PFSK-1 (cell line): ENCODE data around the gene HES2.

Experiments used
- FOXP2 ChIP-seq: optimal IDR thresholded peaks from 2 replicates; pipeline ENCODE3; 2011; ENCODE audit warnings: borderline replicate concordance, control low read depth, inconsistent platforms; ENCODE audit not compliant: insufficient read depth; ENCODE audit errors: extremely low read length, extremely low read depth
- POLR2AphosphoS5 ChIP-seq: IDR thresholded peaks from 2 replicates; pipeline ENCODE4 v1.6.1; 2012; ENCODE audit warnings: low read depth, mild to moderate bottlenecking, control low read depth, low read length, moderate library complexity
- REST ChIP-seq, 2 experiments: IDR thresholded peaks; 2 replicates each; pipeline versions ENCODE4 v1.6.1 to v1.8.0; 2011 to 2012; ENCODE audit warnings: low read depth in 2 of 2, low read length in 2 of 2, control low read depth in 1 of 2, inconsistent platforms in 1 of 2, mild to moderate bottlenecking in 1 of 2, moderate library complexity in 1 of 2; ENCODE audit not compliant: insufficient read depth in 1 of 2
- SIN3A ChIP-seq: IDR thresholded peaks from 2 replicates; pipeline ENCODE4 v1.6.1; 2012; ENCODE audit warnings: mild to moderate bottlenecking, low read length, moderate library complexity, borderline replicate concordance; ENCODE audit not compliant: insufficient read depth
- TAF1 ChIP-seq: IDR thresholded peaks from 2 replicates; pipeline ENCODE4 v1.6.1; 2012; ENCODE audit warnings: low read length, control low read depth, borderline replicate concordance; ENCODE audit not compliant: insufficient read depth

HES2 gene

GRCh38 chr1:6445062-6445763, 25.5 kb upstream of the HES2 start:
- TF ChIP-seq FOXP2 (no peak), TAF1 (no peak), REST (IDR thresholded peaks at IDR 0.05; ENCODE audit: insufficient read depth in 1 of 2, low read depth in 2 of 2, low read length in 2 of 2) (no peak), POLR2AphosphoS5 (no peak), SIN3A (no peak)

GRCh38 chr1:6444377-6444776, 24.7 kb upstream of the HES2 start:
- no peak for TF ChIP-seq TAF1
- no peak for TF ChIP-seq SIN3A
- no peak for TF ChIP-seq FOXP2
- no peak for TF ChIP-seq REST (IDR thresholded peaks at IDR 0.05; ENCODE audit: insufficient read depth in 1 of 2, low read depth in 2 of 2, low read length in 2 of 2)
- TF ChIP-seq POLR2AphosphoS5: no peak

- TF ChIP-seq REST (IDR thresholded peaks at IDR 0.05; ENCODE audit: insufficient read depth in 1 of 2, low read depth in 2 of 2, low read length in 2 of 2): no peak
- TF ChIP-seq TAF1: no peak
- TF ChIP-seq FOXP2: no peak
- no peak for TF ChIP-seq POLR2AphosphoS5
- no peak for TF ChIP-seq SIN3A
Measured at GRCh38 chr1:6443339-6444115, 23.8 kb upstream of the HES2 start.

GRCh38 chr1:6441586-6441985, 21.9 kb upstream of the HES2 start:
- TF ChIP-seq REST (IDR thresholded peaks at IDR 0.05; ENCODE audit: insufficient read depth in 1 of 2, low read depth in 2 of 2, low read length in 2 of 2) (no peak), FOXP2 (no peak), POLR2AphosphoS5 (no peak), SIN3A (no peak), TAF1 (no peak)
